RWPE2 (cell line): Measurements from ENCODE around the gene WDR20.
"Not testable (repeated sequence)": the region's sequence is repeated elsewhere in the genome, so short reads cannot be mapped to it uniquely, and the experiment has no call there.

Experiments used
- ATAC-seq: fragments of 200-7000 bp; cut with Tn5 transposase; 3 replicates; pipeline ENCODE4 v1.9.1; 2021; ENCODE audit warnings: low read depth
- DNase-seq: peaks from one replicate; pipeline ENCODE4 v3.0.0-alpha.2; 2020; ENCODE audit warnings: low spot score
- H3K27ac ChIP-seq: fragments of 450-650 bp; 2 replicates; pipeline ENCODE4 v1.5.1; 2017; ENCODE audit warnings: mild to moderate bottlenecking; ENCODE audit not compliant: poor library complexity, severe bottlenecking
- H3K27me3 ChIP-seq: fragments of 250-450 bp; sonication (Bioruptor Pico); 2 replicates; pipeline ENCODE4 v1.5.1; 2021; ENCODE audit warnings: mild to moderate bottlenecking, moderate library complexity; ENCODE audit not compliant: insufficient read depth, poor library complexity, severe bottlenecking
- H3K36me3 ChIP-seq: fragments of 250-450 bp; sonication (Bioruptor Pico); 2 replicates; pipeline ENCODE4 v1.5.1; 2020; ENCODE audit warnings: low read depth, mild to moderate bottlenecking, moderate library complexity
- H3K4me1 ChIP-seq: fragments of 250-450 bp; sonication (Bioruptor Pico); 2 replicates; pipeline ENCODE4 v1.5.1; 2021; ENCODE audit warnings: mild to moderate bottlenecking, moderate library complexity; ENCODE audit not compliant: insufficient read depth, poor library complexity, severe bottlenecking
- H3K4me3 ChIP-seq: fragments of 250-450 bp; sonication (Bioruptor Pico); 2 replicates; pipeline ENCODE4 v1.5.1; 2021; ENCODE audit warnings: mild to moderate bottlenecking, moderate library complexity; ENCODE audit not compliant: severe bottlenecking
- H3K9me3 ChIP-seq: fragments of 250-450 bp; sonication (Bioruptor Pico); 2 replicates; pipeline ENCODE4 v1.5.1; 2021; ENCODE audit warnings: mild to moderate bottlenecking, moderate library complexity; ENCODE audit not compliant: severe bottlenecking
- CTCF ChIP-seq: fragments of 450-650 bp; IDR thresholded peaks from one replicate; pipeline ENCODE4 v1.5.1; 2017; ENCODE audit warnings: mild to moderate bottlenecking, moderate library complexity; ENCODE audit not compliant: poor library complexity, severe bottlenecking

The WDR20 gene

GRCh38 chr14:102103062-102103695 lies 36.5 kb upstream of the WDR20 start:
- Histone ChIP-seq H3K27me3 (no peaks in the 10 kb centered on the region), H3K27ac (no peak overlapping the region), H3K4me1 (no peaks in the 10 kb centered on the region), H3K9me3 (no peaks in the 10 kb centered on the region), H3K36me3 (no peaks in the 10 kb centered on the region), H3K4me3 (no peak overlapping the region)
- ATAC-seq (no peak), DNase-seq (no peak)
- no peak for TF ChIP-seq CTCF

- H3K27me3 ChIP-seq = no peaks in the 10 kb centered on the region
- H3K36me3 ChIP-seq = no peaks in the 10 kb centered on the region
- no peaks in the 10 kb centered on the region for H3K4me1 ChIP-seq
- H3K9me3 ChIP-seq = no peaks in the 10 kb centered on the region
- H3K27ac ChIP-seq = no peak overlapping the region
- no peak for DNase-seq
- no peak for ATAC-seq
- no peak for TF ChIP-seq CTCF
- no peak overlapping the region for H3K4me3 ChIP-seq
Measured at GRCh38 chr14:102105369-102105768, 34.3 kb upstream of the WDR20 start.

DNA sequence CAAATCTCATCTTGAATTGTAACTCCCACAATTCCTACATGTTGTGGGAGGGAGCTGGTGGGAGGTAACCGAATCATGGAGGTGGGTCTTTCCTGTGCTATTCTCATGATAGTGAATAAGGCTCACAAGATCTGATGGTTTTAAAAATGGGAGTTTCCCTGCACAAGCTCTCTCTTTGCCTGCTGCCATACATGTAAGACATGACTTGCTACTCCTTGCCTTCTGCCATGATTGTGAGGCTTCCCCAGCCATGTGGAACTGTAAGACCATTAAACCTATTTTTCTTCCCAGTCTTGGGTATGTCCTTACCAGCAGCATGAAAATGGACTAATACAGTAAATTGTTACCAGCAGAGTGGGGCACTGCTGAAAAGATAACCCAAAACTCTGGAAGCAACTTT lies 30.4 kb upstream of the WDR20 start:
- not testable (repeated sequence) for ATAC-seq, DNase-seq, H3K27ac ChIP-seq, H3K27me3 ChIP-seq, H3K9me3 ChIP-seq, H3K36me3 ChIP-seq, H3K4me1 ChIP-seq, H3K4me3 ChIP-seq

- no peak for DNase-seq
- Histone ChIP-seq H3K4me1 (no peaks in the 10 kb centered on the region), H3K27me3 (no peaks in the 10 kb centered on the region), H3K9me3 (peaks cover 7% of the 10 kb centered on the region), H3K36me3 (no peaks in the 10 kb centered on the region), H3K4me3 (no peak overlapping the region), H3K27ac (no peak overlapping the region)
- no peak for ATAC-seq
- TF ChIP-seq CTCF = no peak
Measured at GRCh38 chr14:102111101-102111500, 28.6 kb upstream of the WDR20 start.

- H3K4me1 ChIP-seq = no peaks in the 10 kb centered on the region
- no peak overlapping the region for H3K4me3 ChIP-seq
- no peaks in the 10 kb centered on the region for H3K36me3 ChIP-seq
- ATAC-seq = no peak
- TF ChIP-seq CTCF = no peak
- no peak overlapping the region for H3K27ac ChIP-seq
- H3K9me3 ChIP-seq = no peaks in the 10 kb centered on the region
- DNase-seq = peak; percentile 65
- no peaks in the 10 kb centered on the region for H3K27me3 ChIP-seq
Measured at GRCh38 chr14:102116361-102117180, 23.1 kb upstream of the WDR20 start.
